AG09319 (cell line): ENCODE data around the gene E2F4.
A peak's percentile ranks its signal among the peaks of the same experiment; 100 is the strongest.

ENCODE experiments used
- DNase-seq: peaks from one replicate; pipeline ENCODE4 v3.0.0-alpha.2; 2010; ENCODE audit warnings: low read depth; ENCODE audit errors: extremely low read depth
- TF ChIP-seq, protein P1 (sequence below): IDR thresholded peaks from 2 replicates; pipeline ENCODE4 v1.5.1; 2011; ENCODE audit warnings: low read depth, mild to moderate bottlenecking, inconsistent platforms, low read length, moderate library complexity

The E2F4 gene, protein sequence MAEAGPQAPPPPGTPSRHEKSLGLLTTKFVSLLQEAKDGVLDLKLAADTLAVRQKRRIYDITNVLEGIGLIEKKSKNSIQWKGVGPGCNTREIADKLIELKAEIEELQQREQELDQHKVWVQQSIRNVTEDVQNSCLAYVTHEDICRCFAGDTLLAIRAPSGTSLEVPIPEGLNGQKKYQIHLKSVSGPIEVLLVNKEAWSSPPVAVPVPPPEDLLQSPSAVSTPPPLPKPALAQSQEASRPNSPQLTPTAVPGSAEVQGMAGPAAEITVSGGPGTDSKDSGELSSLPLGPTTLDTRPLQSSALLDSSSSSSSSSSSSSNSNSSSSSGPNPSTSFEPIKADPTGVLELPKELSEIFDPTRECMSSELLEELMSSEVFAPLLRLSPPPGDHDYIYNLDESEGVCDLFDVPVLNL

DNA sequence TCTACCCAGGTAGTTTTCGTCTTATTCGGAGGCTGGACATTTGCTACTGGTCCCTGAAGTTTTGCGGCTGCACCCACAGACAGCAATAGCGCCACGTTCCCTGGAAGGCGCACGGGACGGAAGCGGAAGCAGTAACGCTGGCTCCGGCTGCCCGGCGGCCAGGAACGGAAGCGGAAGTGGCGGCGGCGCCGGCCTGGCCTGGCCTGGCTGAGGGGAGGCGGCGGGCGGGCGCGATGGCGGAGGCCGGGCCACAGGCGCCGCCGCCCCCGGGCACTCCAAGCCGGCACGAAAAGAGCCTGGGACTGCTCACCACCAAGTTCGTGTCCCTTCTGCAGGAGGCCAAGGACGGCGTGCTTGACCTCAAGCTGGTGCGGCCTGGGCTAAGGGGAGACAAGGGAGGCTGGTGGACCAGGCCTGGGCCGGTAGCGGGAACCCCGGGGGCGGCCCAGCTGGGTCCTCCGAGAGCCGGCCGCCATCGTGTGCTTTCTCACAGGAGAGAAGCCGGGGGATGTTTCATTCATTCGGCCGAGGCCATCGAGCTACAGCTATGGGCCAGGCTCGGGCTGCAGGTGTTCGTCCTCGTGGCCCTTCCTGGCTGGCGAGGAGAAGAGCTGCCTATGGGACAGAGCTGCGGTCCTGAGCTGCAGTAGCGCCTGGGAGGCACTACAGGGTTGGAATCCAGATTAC is at the start of gene E2F4:
E2F4 (plus strand) TSS at position 161 of the 687 bp plus-strand sequence; CDS start at position 234, 73 bp downstream.
- DNase-seq, result peak; percentile 80
- TF ChIP-seq, protein P1, sequence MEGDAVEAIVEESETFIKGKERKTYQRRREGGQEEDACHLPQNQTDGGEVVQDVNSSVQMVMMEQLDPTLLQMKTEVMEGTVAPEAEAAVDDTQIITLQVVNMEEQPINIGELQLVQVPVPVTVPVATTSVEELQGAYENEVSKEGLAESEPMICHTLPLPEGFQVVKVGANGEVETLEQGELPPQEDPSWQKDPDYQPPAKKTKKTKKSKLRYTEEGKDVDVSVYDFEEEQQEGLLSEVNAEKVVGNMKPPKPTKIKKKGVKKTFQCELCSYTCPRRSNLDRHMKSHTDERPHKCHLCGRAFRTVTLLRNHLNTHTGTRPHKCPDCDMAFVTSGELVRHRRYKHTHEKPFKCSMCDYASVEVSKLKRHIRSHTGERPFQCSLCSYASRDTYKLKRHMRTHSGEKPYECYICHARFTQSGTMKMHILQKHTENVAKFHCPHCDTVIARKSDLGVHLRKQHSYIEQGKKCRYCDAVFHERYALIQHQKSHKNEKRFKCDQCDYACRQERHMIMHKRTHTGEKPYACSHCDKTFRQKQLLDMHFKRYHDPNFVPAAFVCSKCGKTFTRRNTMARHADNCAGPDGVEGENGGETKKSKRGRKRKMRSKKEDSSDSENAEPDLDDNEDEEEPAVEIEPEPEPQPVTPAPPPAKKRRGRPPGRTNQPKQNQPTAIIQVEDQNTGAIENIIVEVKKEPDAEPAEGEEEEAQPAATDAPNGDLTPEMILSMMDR, result no peak

DNA sequence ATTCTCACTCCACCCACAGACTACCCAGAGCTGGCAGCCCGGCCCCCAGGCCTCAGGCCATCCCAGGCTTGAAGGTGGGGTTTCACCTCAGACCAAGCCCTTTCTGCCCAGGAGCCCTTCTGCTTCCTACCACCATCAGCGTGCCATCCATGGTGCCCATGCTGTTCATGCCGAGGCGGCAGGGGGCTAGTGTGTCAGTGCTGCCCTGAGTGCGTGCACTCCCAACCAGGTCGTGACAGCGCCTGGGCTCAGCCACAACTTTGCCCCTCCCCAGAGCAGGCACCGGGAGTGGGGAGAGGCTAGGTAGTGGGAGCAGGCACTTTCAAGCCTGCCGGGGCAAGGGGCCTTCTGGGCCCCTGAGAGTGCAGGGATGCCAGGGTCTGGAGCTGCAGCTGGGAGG is 49.6 kb upstream of the E2F4 start:
- DNase-seq, result no peak
- TF ChIP-seq, protein P1, result no peak

DNA sequence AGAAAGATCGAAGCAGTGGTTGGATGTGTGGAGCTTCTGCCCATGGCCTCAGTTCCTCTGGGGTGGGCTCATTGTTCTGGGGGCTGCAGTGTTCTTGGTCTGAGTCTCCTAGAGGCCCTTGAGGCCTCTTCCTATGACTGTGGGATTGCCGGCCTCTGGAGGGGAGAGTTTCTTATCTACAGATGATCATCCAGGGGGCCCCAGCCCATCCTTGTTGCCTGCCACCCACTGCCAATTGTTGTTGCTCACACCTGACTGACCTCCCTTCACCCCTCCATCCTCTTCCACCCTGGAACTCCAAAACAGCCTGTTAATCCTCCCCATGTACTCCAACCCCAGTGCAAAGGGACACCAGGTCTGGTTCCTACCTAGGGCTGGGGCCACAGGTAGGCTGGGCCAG is 47.0 kb upstream of the E2F4 start:
- TF ChIP-seq, protein P1, result no peak
- no peak for DNase-seq

DNA sequence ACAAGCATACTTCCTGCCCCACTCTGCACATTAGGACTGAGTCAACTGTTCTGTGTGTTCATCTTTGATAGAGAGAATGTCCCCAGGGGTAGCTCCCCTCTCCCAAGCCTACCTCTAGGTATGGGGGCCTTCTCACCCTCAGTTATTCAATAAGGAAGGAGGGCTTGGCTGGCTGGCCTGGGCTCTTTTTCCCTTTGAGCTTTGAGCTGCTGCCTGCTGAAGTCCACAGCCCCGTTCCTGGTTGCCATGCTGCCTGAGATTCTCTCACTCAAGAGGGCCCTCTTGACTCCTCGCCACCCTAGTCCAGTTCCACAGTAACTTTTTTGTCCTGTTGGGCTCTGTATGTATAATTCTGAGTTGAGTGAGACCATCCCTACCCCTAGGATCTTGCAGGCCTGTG is 46.2 kb upstream of the E2F4 start:
- TF ChIP-seq, protein P1, result no peak
- no peak for DNase-seq

DNA sequence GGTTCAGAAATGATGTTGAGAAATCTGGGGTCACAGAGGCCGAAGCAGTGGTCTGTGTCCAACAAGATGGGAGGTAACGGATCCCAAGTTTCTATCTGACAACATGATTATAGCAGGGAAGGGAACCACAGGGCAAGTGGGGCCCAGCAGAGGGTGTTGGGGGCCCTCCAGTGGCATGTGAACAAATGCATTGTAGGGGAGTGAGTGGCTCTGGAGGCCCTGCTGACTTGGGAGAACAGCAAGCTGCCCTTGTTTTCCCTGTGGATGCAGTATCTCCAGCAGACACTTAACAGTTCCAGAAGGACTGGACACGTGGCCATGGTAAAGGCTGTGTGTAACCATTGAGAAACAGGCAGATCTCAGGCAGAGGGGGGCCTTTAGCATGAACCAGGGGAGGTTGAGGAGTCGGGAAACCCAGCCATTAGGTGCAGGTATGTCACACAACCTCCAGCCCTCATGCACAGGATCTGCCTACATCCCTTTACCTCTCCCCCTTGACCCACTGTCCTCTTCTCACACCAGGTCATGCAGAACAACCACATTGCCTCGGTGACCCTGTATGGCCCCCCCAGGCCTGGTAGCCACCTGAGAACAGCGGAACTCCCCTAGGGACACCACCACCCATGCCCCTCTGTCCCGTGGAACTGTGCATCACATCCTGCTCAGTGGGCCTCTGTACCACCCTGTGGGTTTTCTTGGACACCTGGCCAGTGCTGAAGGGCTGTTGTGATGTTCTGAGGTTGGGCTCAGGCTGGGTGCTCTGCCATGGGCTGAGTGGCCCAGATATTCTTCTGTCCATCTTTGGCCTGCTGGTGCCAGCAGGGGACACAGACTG is 45.2 kb upstream of the E2F4 start:
- no peak for DNase-seq
- TF ChIP-seq, protein P1, result no peak; the same call in 1 of the 2 replicates

DNA sequence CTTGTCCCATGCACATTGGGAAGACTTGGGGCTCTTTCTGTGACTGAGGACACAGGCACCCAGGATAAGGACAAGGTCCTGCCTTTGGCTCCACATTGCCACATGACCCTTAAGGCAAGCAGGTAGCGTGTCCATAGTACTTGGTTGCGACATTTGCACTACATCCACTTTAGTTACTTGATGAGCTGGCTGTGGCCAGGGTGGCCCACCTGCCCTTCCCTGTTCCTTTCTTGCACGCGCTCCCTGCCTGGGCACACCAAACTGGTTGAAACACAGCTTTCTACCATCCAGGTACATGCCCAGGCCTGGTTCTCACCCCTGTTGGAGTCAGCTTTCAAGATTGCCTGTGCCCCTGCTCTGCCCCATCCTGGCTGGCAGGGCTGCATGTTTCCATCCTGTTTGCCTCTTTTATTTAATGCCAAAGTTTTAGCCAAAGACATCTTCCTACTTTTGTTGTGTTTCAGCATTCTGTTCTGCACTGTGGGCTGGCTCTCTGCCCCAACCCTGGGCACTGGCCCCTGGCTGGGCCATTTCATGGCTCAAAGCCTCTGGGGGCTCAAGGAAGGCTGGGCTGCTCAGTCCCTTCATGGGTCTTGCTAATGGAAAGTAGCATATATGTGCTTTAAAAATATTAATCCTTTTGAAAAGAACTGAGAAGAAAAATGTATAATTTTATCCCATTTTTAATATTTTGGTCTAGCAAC is 44.4 kb upstream of the E2F4 start:
- TF ChIP-seq, protein P1, result no peak
- no peak for DNase-seq
